ENCODE data around the gene BOK.

BOK gene

DNA sequence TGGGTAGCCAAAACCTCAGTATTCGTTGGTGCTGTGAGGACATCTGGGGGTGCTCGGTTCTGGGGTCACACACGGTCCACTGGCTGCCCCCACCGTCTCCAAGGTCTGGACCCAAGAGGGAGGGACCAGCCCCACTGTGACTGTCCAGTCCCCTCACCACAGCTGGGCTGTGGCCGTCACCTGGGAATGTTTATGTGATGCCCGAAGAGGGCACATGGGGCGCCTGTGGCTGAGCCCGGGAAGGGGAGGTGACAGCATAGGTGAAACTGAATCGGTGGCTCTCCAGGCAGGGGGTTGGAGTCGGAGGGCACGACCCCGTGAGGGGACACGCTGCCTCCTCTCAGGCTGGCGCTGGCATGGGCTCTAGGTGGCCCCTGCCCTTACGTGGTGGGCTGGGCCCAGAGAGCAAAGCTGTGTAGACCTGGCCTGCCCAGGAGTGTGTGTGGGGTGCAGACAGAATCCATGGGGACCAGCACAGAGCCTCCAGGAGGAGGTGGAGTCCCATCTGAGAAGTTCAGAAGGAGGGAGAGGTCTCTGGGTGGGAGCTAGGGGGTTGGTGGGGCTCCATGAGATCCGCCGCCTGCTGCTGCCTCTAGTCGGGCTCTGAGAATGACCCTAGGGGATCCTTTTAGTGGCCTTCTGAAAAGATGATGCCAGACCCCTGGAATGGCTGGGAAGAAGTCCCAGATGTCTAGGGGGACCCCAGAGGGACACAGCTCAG is 1.8 kb downstream of the BOK start:
- H3K4me3 ChIP-seq = no peak overlapping the region
- DNase-seq (ENCODE audit: low read depth, low spot score) = no peak
- no peak overlapping the region for H3K27ac ChIP-seq
- TF ChIP-seq EZH2 (IDR thresholded peaks at IDR 0.05) (no peak), POLR2AphosphoS5 (IDR thresholded peaks at IDR 0.05; ENCODE audit: borderline replicate concordance, low read depth, low read length) (no peak), FOXP2 (optimal IDR thresholded peaks at IDR 0.05; ENCODE audit: control extremely low read depth, extremely low read length, insufficient read depth) (no peak)
- H3K9ac ChIP-seq (ENCODE audit: insufficient read length) = no peak overlapping the region
- 0 out of 2 replicates have a peak, but pooled peaks cover 3% of the 10 kb centered on the region for H3K9me3 ChIP-seq (ENCODE audit: low read depth, low read length)
- H3K36me3 ChIP-seq (ENCODE audit: insufficient read depth, low read length) = no peaks in the 10 kb centered on the region

- Histone ChIP-seq H3K9ac (ENCODE audit: insufficient read length) (no peak overlapping the region), H3K27ac (no peak overlapping the region), H3K36me3 (ENCODE audit: insufficient read depth, low read length) (no peaks in the 10 kb centered on the region), H3K9me3 (ENCODE audit: low read depth, low read length) (0 out of 2 replicates have a peak, but pooled peaks cover 3% of the 10 kb centered on the region), H3K4me3 (no peak overlapping the region)
- no peak for DNase-seq (ENCODE audit: low read depth, low spot score)
- no peak for TF ChIP-seq FOXP2 (optimal IDR thresholded peaks at IDR 0.05; ENCODE audit: control extremely low read depth, extremely low read length, insufficient read depth)
- no peak for TF ChIP-seq EZH2 (IDR thresholded peaks at IDR 0.05)
- TF ChIP-seq POLR2AphosphoS5 (IDR thresholded peaks at IDR 0.05; ENCODE audit: borderline replicate concordance, low read depth, low read length) = no peak
Measured at GRCh38 chr2:241560883-241561474, 2.4 kb downstream of the BOK start.

DNA sequence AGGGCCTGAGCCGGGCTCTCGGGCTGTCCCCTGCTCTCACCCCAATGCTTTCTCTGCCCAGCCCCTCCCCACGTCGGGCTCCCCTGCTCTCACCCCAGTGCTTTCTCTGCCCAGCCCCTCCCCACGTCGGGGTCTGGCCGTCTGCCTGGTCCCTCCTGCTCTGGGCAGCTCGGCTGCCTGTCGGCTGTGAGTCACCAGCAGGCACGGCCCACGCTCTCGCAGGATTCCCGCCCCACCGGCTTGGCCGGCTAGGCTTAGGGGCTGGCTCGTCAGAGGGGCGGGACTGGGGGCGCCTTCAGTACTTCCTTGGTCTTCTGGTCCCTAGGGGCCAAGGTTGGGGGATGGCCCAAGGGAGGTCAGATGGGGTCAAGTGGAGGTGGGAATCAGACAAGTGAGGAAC is 3.3 kb downstream of the BOK start:
- DNase-seq (ENCODE audit: low read depth, low spot score) = no peak

DNA sequence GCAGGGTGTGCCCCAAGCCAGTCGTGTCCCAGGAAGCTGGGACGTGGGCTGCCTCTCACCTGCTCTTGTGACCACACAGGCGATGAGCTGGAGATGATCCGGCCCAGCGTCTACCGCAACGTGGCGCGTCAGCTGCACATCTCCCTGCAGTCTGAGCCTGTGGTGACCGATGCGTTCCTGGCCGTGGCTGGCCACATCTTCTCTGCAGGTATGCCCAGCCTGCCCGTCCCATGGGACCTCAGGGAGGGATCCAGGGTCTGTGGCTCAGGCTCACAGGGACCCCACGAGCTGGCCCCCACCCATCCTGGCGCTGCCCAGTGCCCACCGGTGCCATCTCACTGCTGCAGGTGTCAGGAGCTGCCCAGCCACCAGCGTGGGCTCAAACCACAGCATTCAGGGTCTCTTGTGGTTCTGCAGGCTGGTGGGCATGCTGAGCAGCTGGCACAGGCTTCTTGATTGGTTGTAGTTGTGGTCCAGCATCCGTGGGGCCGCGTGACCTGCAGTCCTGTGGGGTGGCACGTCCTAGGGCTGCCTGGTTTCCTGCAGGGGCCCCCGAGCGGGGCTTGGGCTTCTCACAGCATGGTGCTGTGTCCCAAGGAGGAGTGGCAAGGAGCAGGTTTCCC is 3.8 kb downstream of the BOK start:
- H3K36me3 ChIP-seq (ENCODE audit: insufficient read depth, low read length) = no peaks in the 10 kb centered on the region
- H3K9ac ChIP-seq (ENCODE audit: insufficient read length) = no peak overlapping the region
- TF ChIP-seq FOXP2 (optimal IDR thresholded peaks at IDR 0.05; ENCODE audit: control extremely low read depth, extremely low read length, insufficient read depth) = no peak
- TF ChIP-seq POLR2AphosphoS5 (IDR thresholded peaks at IDR 0.05; ENCODE audit: borderline replicate concordance, low read depth, low read length) = no peak
- no peak for TF ChIP-seq EZH2 (IDR thresholded peaks at IDR 0.05)
- DNase-seq (ENCODE audit: low read depth, low spot score) = no peak
- no peak overlapping the region for H3K27ac ChIP-seq
- H3K4me3 ChIP-seq = no peak overlapping the region
- no peaks in the 10 kb centered on the region for H3K9me3 ChIP-seq (ENCODE audit: low read depth, low read length)

More for the DNA sequence above, 3.3 kb downstream of the BOK start:
- Histone ChIP-seq H3K4me3 (no peak overlapping the region), H3K9me3 (ENCODE audit: low read depth, low read length) (no peaks in the 10 kb centered on the region), H3K36me3 (ENCODE audit: insufficient read depth, low read length) (no peaks in the 10 kb centered on the region), H3K27ac (no peak overlapping the region), H3K9ac (ENCODE audit: insufficient read length) (no peak overlapping the region)
- TF ChIP-seq FOXP2 (optimal IDR thresholded peaks at IDR 0.05; ENCODE audit: control extremely low read depth, extremely low read length, insufficient read depth) (no peak), EZH2 (IDR thresholded peaks at IDR 0.05) (no peak), POLR2AphosphoS5 (IDR thresholded peaks at IDR 0.05; ENCODE audit: borderline replicate concordance, low read depth, low read length) (no peak)

- no peak overlapping the region for H3K9ac ChIP-seq (ENCODE audit: insufficient read length)
- H3K27ac ChIP-seq = no peak overlapping the region
- H3K4me3 ChIP-seq = no peak overlapping the region
- TF ChIP-seq EZH2 (IDR thresholded peaks at IDR 0.05) (no peak), POLR2AphosphoS5 (IDR thresholded peaks at IDR 0.05; ENCODE audit: borderline replicate concordance, low read depth, low read length) (no peak), FOXP2 (optimal IDR thresholded peaks at IDR 0.05; ENCODE audit: control extremely low read depth, extremely low read length, insufficient read depth) (no peak)
- no peak for DNase-seq (ENCODE audit: low read depth, low spot score)
- H3K36me3 ChIP-seq (ENCODE audit: insufficient read depth, low read length) = no peaks in the 10 kb centered on the region
- no peaks in the 10 kb centered on the region for H3K9me3 ChIP-seq (ENCODE audit: low read depth, low read length)
Measured at GRCh38 chr2:241563031-241563507, 4.5 kb downstream of the BOK start.

DNA sequence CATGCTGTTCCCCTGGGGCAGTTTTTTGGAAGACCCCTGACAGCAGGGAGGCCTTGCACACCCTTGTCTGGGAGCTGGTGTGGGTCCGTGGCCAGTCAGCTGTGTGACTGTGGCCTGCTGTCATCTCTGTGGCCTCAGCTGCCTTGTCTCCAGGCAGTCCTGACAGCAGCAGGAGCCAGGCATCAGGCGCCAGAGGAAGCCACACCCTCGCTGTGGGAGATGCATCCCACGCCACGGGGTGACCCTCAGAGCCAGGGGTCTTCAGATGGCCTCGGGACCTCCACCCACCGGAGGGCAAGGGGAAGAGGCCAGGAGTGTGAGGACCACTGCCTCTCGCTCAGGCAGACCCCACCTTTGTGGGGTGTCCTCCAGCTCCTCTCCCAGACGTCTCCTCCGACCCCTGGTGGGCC is 5.0 kb downstream of the BOK start:
- Histone ChIP-seq H3K27ac (no peak overlapping the region), H3K9ac (ENCODE audit: insufficient read length) (no peak overlapping the region), H3K4me3 (no peak overlapping the region), H3K9me3 (ENCODE audit: low read depth, low read length) (no peaks in the 10 kb centered on the region), H3K36me3 (ENCODE audit: insufficient read depth, low read length) (no peaks in the 10 kb centered on the region)
- no peak for DNase-seq (ENCODE audit: low read depth, low spot score)
- TF ChIP-seq POLR2AphosphoS5 (IDR thresholded peaks at IDR 0.05; ENCODE audit: borderline replicate concordance, low read depth, low read length) (no peak), FOXP2 (optimal IDR thresholded peaks at IDR 0.05; ENCODE audit: control extremely low read depth, extremely low read length, insufficient read depth) (no peak), EZH2 (IDR thresholded peaks at IDR 0.05) (no peak)

- no peak for DNase-seq (ENCODE audit: low read depth, low spot score)
- Histone ChIP-seq H3K36me3 (ENCODE audit: insufficient read depth, low read length) (no peaks in the 10 kb centered on the region), H3K9ac (ENCODE audit: insufficient read length) (no peak overlapping the region), H3K27ac (no peak overlapping the region), H3K4me3 (no peak overlapping the region), H3K9me3 (ENCODE audit: low read depth, low read length) (no peaks in the 10 kb centered on the region)
- TF ChIP-seq FOXP2 (optimal IDR thresholded peaks at IDR 0.05; ENCODE audit: control extremely low read depth, extremely low read length, insufficient read depth) = no peak
- TF ChIP-seq EZH2 (IDR thresholded peaks at IDR 0.05) = no peak
- TF ChIP-seq POLR2AphosphoS5 (IDR thresholded peaks at IDR 0.05; ENCODE audit: borderline replicate concordance, low read depth, low read length) = no peak
Measured at GRCh38 chr2:241563981-241564595, 5.5 kb downstream of the BOK start.
